DMS153 (cell line): ENCODE measurements around the gene EXPH5.
A peak's percentile ranks its signal among the peaks of the same experiment; 100 is the strongest.
"Not testable (repeated sequence)": the region's sequence is repeated elsewhere in the genome, so short reads cannot be mapped to it uniquely, and the experiment has no call there.

Experiments
- DNase-seq: peaks from one replicate; lab custom pipeline; 2025; lab: John Stamatoyannopoulos, UW

EXPH5 gene, protein sequence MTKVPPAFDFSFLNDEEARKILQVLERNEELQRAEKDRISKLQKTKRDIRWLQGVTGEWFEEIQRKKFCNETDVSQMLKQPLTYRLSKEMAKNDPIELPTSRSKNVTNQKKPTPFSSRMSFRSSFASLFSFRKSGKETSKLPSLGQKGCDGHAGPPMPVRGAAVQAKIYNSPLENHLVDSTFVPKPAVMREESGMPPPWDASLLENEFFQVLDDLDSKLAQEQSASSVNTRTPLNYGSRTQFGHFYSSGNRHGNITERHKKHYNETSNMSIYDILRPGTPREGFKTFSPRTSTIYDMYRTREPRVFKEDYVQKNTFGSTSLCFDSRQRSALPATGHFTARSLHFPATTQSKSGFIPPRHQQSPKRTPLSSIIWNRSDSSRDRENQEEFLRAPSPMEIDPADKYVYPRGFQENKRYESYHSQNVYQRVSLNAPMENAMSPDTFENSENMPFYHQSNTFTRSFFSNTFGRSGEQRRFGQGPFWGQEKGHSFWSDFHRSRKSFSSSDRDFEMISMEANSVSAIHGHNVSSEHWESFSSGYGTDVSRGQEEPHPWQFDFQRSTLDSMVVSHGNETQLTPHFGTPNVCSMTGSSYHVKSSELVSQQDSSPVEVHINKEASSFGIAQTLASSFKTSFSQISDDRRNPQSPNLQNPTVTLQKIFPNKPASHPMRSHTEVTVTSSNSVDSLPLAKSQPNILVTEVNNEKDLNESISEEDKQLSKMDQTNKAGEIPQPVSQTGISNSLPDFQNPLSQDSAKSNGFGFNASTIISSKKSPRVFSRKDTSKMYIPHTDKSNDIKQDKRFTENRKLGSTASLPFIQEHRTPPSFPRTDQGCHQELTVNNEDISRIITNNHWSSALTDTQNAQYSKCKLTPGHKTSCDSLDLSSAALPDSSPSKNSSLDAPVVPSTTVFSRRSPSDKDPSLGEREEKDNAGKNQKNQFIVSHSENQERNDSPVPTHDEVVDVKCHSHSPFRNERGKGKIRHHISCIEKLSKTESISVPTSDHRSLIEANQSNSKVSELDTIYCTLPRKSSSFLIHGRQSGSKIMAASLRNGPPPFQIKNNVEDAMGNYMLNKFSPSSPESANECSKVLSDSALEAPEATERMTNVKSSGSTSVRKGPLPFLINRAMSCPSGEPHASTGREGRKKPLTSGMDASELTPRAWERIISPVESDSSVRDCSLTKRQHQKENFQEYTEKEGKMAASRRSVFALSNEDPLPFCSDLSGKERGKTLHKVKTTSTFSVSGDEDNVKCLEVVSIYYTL (N-terminal part only)

DNA sequence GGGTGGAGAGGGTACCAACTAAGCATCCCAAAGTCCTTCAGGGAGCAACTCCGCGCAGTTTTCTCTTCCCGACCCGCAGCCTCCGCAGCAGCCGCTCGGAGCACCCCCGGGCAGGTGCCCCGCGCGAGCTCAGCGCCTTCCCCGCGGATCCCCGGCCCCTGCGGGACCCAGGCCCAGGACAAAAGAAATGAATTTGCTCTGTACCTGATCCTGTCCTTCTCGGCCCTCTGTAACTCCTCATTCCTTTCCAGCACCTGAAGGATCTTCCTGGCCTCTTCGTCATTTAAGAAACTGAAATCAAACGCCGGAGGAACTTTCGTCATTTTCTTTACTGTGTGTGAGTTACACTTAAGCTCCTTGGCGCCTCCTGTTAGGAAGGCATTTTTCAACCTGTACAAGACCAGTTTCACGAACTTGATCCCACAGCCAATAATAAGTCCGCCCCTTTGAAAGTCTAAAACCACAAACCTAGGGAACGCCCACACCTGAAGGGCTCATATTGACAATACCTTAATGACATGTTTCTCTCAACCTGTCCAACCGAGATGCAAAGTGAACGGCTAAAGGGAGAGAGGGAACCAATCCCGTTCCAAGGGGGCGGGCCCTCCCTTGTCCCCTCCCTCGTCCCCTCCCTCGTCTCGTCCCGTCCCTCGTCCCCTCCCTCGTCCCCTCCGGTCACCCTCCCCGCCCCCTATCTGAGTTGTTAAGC, at the start of gene EXPH5:
Gene EXPH5 (minus strand): TSS at position 555 of the 709 bp plus-strand sequence. CDS start 232 bp downstream, at position 323.
- peak; percentile 98 for DNase-seq

DNA sequence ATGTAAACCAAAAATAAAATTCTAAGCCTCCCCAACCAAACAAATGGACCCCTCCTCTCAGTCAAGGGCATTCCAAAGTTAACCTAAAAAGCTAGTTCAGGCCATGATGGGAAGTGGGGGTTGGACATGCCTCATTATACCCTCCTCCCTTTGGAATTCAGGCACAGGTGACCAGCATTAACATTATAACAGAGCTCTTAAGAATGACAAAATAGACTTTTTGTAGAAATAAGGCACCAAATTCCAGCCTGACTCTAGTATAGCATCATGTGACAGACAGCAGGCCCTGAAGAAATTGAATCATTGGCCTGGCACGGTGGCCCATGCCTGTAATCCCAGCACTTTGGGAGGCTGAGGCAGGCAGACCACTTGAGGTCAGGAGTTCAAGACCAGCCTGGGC, 48.2 kb upstream of the EXPH5 start:
- not testable (repeated sequence) for DNase-seq

GRCh38 chr11:108639146-108639545, 45.6 kb upstream of the EXPH5 start:
- no peak for DNase-seq

DNA sequence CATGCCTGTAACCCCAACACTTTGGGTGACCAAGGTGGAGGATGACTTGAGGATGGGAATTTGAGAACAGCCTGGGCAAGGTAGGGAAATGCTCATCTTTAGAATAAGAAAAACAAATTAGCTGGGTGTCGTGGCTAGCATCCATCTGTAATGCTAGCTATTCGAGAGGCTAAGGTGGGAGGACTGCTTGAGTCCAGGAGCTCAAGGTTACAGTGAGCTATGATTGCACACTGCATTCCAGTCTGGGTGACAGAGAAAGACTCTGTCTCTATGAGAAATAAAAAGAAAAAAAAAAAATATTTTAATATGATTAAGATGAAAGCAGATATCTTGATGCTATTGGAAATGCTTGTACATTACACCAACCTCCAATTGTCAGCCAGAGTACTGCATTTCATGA, 42.7 kb upstream of the EXPH5 start:
- no peak for DNase-seq

GRCh38 chr11:108635106-108635505, 41.5 kb upstream of the EXPH5 start:
- DNase-seq: no peak

GRCh38 chr11:108632041-108632704, 38.6 kb upstream of the EXPH5 start:
- DNase-seq: no peak

DNA sequence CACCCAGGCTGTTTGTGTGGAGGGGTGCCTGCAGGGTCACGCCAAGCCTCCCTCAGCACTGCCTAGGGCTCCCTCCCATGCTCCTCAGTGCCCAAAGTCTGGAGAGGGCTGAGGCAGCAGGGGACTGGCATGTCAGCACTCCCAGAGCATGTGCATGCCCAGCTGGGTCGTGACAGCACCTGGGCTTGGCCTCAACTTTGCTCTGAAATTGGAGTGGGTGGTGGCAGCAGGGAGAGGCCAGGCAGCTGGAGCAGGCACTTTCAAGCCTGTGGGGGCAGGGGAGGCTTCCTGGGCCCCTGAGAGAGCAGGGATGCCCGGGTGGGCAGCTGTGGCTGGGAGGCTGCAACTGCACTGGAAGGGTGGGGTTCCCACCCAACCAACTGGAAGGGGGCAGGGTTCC, 35.7 kb upstream of the EXPH5 start:
- DNase-seq: no peak

GRCh38 chr11:108628812-108629211, 35.2 kb upstream of the EXPH5 start:
- DNase-seq: no peak

DNA sequence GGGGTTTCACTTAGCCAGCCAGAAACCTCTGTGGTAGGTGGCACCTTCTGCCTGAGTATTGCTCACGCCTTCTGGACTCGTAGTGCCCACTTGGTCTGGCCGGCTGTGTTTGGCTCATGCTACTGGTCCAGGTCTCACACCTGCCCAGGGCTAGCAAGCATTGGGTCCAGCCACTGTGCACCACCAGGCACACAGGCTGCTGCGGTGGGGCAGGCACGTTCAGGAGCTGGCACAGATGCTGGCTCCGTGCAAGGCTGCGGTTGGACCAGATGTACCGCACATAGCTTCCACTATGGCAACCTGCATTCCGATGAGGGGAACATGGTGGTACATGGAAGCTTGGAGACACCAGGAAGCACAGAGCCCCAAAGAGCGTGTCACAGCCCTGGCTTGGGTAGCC, 34.8 kb upstream of the EXPH5 start:
- no peak for DNase-seq

- no peak for DNase-seq
These were observed 30.8 kb upstream of the EXPH5 start for GRCh38 chr11:108624196-108624925.

DNA sequence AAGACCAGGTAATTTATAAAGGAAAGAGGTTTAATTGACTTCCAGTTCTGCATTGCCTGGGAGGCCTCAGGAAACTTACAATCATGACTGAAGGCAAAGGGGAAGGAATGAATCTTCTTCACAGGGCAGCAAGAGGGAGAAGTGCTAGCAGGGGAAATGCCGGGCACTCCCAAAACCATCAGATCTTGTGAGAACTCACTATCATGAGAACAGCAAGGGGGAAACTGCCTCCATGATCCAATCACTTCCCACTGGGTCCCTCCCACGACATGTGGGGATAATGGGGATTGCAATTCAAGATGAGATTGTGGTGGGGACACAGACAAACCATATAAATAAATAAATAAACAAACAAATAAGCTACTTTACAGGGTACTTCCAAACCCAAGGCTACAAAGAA, 28.8 kb upstream of the EXPH5 start:
- no peak for DNase-seq

- DNase-seq: no peak
These were observed 27.6 kb upstream of the EXPH5 start for GRCh38 chr11:108620958-108621772.

DNA sequence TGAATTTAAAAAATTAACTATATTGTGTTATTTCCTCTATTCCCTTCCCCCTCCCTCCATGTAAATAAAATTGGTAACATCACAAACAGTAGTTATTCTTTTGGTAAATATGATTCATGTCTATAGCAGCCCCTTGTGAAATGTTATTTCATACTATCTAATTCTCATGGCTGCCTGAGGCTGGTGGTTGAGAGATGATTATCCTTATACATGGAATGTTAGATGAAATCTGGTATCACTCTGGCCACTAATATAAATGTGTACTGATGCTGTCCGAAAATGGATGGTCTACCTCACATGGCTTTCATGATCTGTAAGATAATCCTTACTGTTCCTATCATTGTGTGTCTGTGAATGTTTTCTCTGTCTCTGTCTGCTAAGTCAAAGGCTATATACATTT, 25.0 kb upstream of the EXPH5 start:
- DNase-seq: no peak

DNA sequence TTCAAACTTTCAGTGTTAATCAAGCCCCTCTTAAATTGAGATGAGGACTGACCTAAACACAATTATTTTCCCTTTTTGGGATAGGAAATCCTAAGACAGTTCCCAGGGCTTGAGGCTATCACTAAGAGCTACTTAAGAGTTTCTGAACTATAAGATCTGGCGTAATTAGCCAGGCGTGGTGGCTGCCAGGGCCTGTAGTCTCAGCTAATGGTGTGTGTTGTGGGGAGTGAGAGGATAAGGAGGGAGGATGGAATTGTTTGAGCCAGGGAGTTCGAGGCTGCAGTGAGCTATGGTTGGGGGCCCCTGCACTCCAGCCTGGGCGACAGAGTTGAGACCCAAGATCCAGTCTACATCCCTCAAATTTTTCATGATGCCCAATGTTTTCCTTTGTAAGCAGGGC, 23.5 kb upstream of the EXPH5 start:
- DNase-seq: no peak

- no peak for DNase-seq
These were observed 23.0 kb upstream of the EXPH5 start for GRCh38 chr11:108616549-108616948.

- DNase-seq: no peak
These were observed 20.5 kb upstream of the EXPH5 start for GRCh38 chr11:108614086-108614485.

DNA sequence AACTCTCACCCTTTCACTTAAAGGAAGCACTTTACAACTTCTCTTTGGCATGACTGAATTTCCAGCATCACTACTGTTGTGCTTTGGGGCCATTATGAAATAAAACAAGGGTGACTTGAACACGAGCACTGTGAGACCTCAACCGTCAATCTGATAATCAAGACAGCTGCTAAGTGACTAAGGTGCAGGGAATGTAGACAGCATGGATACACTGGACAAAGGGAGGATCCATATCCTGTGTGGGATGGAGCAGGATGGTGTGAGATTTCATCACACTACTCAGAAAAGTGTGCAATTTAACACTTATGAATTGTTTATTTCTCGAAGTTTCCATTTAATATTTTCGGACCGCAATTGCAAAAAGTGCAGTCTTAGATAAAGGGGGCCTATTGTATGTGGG, 16.1 kb upstream of the EXPH5 start:
- no peak for DNase-seq

GRCh38 chr11:108608548-108608947, 15.0 kb upstream of the EXPH5 start:
- DNase-seq: no peak

DNA sequence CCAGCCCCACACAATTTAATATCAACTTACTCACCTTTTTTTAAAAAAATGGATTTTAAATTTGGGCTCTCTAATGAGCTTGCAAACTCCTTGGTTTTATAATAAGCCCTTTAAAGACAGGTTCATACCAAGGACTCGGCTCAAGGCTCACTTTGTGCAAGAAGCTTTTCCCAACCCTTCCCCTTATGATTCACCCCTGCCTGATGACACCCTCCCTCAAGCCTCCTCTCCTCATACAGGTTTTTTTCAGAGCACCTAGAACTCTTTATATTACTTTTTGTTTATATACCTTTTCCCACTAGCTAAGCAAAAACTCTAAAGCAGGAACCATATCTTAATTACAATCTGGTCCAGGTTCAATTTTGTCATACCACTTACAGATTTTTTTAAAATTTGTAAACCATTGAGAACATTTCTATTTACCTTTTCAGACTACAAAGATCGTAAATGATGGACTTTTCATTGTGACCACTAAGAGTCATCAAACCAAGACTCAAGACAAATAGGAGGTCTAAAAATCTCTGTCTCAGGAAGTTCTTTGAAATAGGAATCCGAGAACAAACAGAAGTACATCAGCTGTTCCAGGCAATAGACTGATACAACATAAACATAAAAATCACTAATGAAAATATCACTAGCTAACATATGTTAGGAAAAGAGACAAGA, 13.1 kb upstream of the EXPH5 start:
- DNase-seq: no peak
